ENCODE measurements around the gene CPNE4.

The CPNE4 gene

GRCh38 chr3:131880948-131881347 lies 153.9 kb downstream of the CPNE4 start:
- no peak overlapping the region for H3K4me3 ChIP-seq (ENCODE audit: low read depth, low read length)
- no peak for TF ChIP-seq CTCF (conservative IDR thresholded peaks at IDR 0.05; ENCODE audit: low read depth, low read length)
- no peak for DNase-seq (ENCODE audit: low read depth)

DNA sequence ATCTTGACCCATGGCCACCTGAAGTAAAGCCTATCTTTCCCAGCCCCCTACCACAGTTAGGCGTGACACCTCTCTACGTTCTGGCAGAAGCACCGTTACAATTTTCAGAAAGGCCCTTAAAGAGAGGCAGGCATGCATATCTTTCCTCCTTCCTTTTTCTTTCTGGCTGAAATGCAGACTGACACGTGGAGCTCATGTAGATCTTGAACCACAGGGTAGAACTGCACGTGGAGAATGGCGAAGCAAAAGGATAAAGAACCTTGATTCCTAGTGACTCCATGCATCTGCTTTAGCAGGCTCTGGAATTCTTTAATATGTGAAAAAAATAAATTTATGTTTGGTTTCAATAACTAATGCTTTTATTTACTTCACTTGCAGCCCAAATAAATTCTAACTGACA lies 166.6 kb downstream of the CPNE4 start:
- no peak overlapping the region for H3K4me3 ChIP-seq (ENCODE audit: low read depth, low read length)
- DNase-seq (ENCODE audit: low read depth) = no peak
- TF ChIP-seq CTCF (conservative IDR thresholded peaks at IDR 0.05; ENCODE audit: low read depth, low read length) = no peak

GRCh38 chr3:131856171-131856570 lies 178.6 kb downstream of the CPNE4 start:
- no peak for TF ChIP-seq CTCF (conservative IDR thresholded peaks at IDR 0.05; ENCODE audit: low read depth, low read length)
- DNase-seq (ENCODE audit: low read depth) = no peak
- H3K4me3 ChIP-seq (ENCODE audit: low read depth, low read length) = no peak overlapping the region

DNA sequence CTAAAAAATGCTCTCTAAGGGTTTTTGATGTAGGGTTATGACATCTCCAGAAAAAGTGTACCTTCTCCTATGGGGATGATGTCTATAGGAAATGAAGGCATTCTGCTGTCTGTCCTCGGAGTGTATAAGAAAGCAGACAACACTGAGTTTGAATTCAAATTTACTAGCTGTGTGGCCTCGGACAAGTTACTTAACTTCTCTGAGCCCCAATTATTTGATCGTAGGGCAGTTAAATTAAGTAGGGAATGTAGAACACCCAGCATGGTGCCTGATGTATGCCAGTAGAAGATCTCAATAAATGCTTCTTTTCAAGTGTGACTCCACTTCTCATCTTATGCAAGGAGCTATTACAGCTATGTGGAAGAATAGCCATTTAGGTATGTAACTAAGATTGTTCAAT lies 184.6 kb downstream of the CPNE4 start:
- DNase-seq (ENCODE audit: low read depth) = no peak
- no peak for TF ChIP-seq CTCF (conservative IDR thresholded peaks at IDR 0.05; ENCODE audit: low read depth, low read length)
- no peak overlapping the region for H3K4me3 ChIP-seq (ENCODE audit: low read depth, low read length)

GRCh38 chr3:131849616-131850015 lies 185.2 kb downstream of the CPNE4 start:
- TF ChIP-seq CTCF (conservative IDR thresholded peaks at IDR 0.05; ENCODE audit: low read depth, low read length) = no peak
- DNase-seq (ENCODE audit: low read depth) = no peak
- H3K4me3 ChIP-seq (ENCODE audit: low read depth, low read length) = no peak overlapping the region

DNA sequence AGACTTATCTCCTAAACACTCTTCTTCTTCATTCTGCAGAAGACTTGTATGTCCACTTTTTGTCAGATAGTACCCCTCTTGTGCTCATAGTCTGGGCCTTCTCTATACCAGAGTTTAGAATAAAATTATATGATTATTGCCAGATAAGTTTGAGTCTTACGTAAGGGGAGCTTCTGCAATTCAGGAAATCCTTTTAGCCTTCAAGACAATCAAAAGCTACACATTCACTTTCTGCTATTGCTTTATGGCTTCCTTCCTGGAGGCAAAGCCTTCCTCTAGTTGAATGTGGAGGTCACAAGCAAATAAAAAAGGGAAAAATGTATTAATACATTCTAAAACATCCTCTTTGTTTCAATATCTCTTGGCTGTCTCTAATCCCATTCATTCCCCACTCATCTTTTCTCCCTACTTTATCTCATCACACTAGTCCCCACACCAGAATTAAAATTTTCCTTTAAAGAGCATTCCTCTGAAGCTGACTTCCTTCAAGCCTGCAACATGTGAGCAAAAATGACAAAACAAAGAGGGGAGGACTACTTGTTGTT lies 186.8 kb downstream of the CPNE4 start:
- DNase-seq (ENCODE audit: low read depth) = no peak
- no peak overlapping the region for H3K4me3 ChIP-seq (ENCODE audit: low read depth, low read length)
- no peak for TF ChIP-seq CTCF (conservative IDR thresholded peaks at IDR 0.05; ENCODE audit: low read depth, low read length)

DNA sequence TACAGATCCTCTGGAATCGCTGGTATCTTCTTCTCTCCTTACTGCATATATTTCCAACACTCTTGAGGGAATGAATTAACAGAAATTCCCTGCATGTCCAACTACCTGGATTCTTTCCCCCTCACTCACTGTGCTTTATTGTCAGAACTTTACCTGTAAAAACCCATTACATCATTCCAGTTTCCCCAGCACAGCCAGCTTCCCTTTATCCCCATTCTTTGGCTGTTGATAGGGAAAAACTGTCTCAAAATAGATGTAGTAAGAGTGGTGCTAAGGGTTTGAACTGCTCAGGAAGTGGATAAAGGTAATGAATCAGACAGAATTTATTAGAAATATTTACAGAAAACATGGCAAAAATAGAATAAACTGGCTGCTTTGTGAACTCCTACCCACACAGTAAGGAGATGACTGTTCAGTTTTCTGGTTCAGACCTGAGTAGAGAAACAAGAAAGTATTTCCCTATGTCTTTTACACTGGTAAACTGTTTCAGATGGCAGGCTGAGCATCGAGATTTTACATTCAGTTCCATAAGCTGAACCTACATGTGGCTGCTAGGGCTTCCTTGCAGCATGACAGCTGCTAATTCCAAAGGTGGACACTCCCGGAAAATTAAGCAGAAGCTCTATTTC lies 188.4 kb downstream of the CPNE4 start:
- TF ChIP-seq CTCF (conservative IDR thresholded peaks at IDR 0.05; ENCODE audit: low read depth, low read length) = no peak

More for the DNA sequence above, 188.4 kb downstream of the CPNE4 start:
- no peak for DNase-seq (ENCODE audit: low read depth)
- H3K4me3 ChIP-seq (ENCODE audit: low read depth, low read length) = no peak overlapping the region
